Adrenal gland (tissue), 12 donors: ENCODE results near the gene TUBA8. TPM values are rescaled to one million over a fixed set of nuclear protein-coding genes. Genes with fewer than 3 reads are reported as not detected.
"Not testable (repeated sequence)": the region's sequence is repeated elsewhere in the genome, so short reads cannot be mapped to it uniquely, and the experiment has no call there.

Experiments
- DNase-seq, 7 donors: peaks; one replicate each; pipeline ENCODE4 v3.0.0-alpha.2; 2019 to 2020
- H3K27ac ChIP-seq, 5 donors: fragments of 200-600 bp; sonication (generic) in 4 of 5; 1 replicate in 3 of 5; 2 replicates in 2 of 5; pipeline versions ENCODE4 v1.5.1 to v1.8.0; 2016 to 2020; ENCODE audit warnings: mild to moderate bottlenecking in 1 of 5
- H3K27me3 ChIP-seq: fragments of 200-600 bp; 2 replicates; pipeline ENCODE4 v1.8.0; 2021
- H3K36me3 ChIP-seq, 2 donors: fragments of 200-600 bp; replicated peaks in 1 of 2; 1 replicate in 1 of 2; 2 replicates in 1 of 2; pipeline versions ENCODE4 v1.5.1 to v1.8.0; 2018 to 2022
- H3K4me1 ChIP-seq, 2 donors: fragments of 200-600 bp; replicated peaks in 1 of 2; 1 replicate in 1 of 2; 2 replicates in 1 of 2; pipeline versions ENCODE4 v1.5.1 to v1.8.0; 2018 to 2021
- H3K4me3 ChIP-seq, 4 donors: fragments of 200-600 bp; sonication (generic) in 3 of 4; one replicate each; pipeline ENCODE4 v1.5.1; 2016 to 2018
- H3K9me3 ChIP-seq, 3 donors: fragments of 200-600 bp; sonication (generic) in 1 of 3; replicated peaks in 1 of 3; 1 replicate in 2 of 3; 2 replicates in 1 of 3; pipeline versions ENCODE4 v1.5.1 to v1.8.0; 2016 to 2021
- POLR2A ChIP-seq, 2 donors: fragments of 450-650 bp; IDR thresholded peaks; one replicate each; pipeline ENCODE4 v1.6.1; 2017; ENCODE audit warnings: antibody characterized with exemption in 2 of 2, mild to moderate bottlenecking in 2 of 2, moderate library complexity in 1 of 2
- WGBS, 4 donors: extraction: QIAGEN DNeasy Blood & Tissue Kit in 2 of 4; methylation state at CpG; one replicate each; pipeline versions ENCODE4 v1.1.5 to v1.1.7; 2013 to 2017; 5-methylcytosine and 5-hydroxymethylcytosine counted together
- intact Hi-C, 2 donors: fragments of 100-400 bp; cut with DNase I; formaldehyde crosslinking; loops; one replicate each; pipeline versions ENCODE4 v1.14.1 to v1.15.0; 2022 to 2023
- polyA plus RNA-seq, 3 donors: library from polyadenylated mRNA; stranded (reverse); fragments of 200-250 nt in 2 of 3; fragments of 350-450 nt in 1 of 3; fragmentation: Illumina TruSeq in 1 of 3; extraction: RNeasy Lipid Tissue Mini Kit (QIAGEN cat#74804) in 1 of 3; gene quantifications; one replicate each; pipeline ENCODE4 v1.2.3, GENCODE V29; 2013 to 2014
- total RNA-seq, 9 donors: library from RNA; depleted of rRNA in 4 of 9; stranded (reverse); fragments of >200 nt in 4 of 9; fragments of 120-200 nt in 1 of 9; fragmentation: NEBNext Ultra II Directional in 1 of 9; extraction: Animal tissue kit (Norgen Biotek cat#: 25700) in 1 of 9; gene quantifications; one replicate each; pipeline versions ENCODE4 v1.1.0 to v1.2.4, GENCODE V29; 2013 to 2023
- TF ChIP-seq, protein P1 (sequence below), 6 experiments: fragments of 450-650 bp in 4 of 6; fragments of 200-600 bp in 2 of 6; sonication (generic) in 1 of 6; IDR thresholded peaks; 1 replicate in 5 of 6; 2 replicates in 1 of 6; pipeline versions ENCODE4 v1.5.1 to v1.8.0; 2016 to 2021; ENCODE audit warnings: antibody characterized with exemption in 6 of 6, mild to moderate bottlenecking in 2 of 6, moderate library complexity in 1 of 6
- donor health status: healthy with polysubstance abuse.
- donor health status: Bipolar disorder and iron deficiency.
- donor health status: DM: yes; HTN: yes; CAD: no.
- donor health status: DM: no; HTN: no; CAD: no.
- donor health status: DM: no; HTN: no; CAD: no.
- donor health status: DM: yes; HTN: yes; CAD: no.

TUBA8 gene
- total and polyA plus RNA-seq, 12 donors, result 0.65 to 4.3 (median 1.8) TPM

DNA sequence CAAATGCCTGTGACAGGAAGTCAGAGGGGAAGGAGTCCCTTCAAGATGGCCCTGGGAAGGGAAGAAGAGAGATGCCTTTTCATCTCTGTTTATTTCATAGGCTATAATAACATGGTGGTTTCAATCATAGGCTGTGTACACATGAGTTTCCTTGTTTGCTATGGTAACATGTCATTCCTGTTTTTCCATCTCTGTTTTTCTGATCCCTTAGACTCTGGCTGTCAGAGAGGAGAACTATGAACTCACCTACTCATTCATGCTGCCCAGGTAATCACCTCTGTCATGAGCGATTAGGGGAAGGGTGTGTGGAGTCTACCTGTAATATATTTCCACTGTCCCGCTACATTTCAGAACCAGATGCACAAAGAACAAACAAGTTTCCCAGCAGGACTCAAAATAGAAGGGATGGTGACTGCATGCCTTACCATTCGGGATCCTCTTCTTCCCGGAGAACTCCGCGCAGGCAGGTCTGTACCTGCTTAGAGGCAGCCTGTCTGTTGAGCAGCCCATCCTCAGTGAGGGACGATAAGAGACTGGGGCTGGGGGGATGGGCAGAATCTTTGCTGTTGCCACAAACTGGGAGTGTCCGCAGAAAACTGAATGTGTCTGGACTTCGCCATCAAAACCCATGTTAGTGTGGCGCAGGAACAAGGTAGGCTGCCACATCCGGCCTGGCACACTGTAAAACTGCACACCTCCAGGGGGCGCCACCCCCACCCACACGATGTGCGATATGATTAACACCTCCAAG is 39.9 kb upstream of the TUBA8 start:
- no peaks in the 10 kb centered on the region for H3K36me3 ChIP-seq
- no peak overlapping the region for H3K4me3 ChIP-seq
- intact Hi-C loops, result loop anchor here in 1 of 2 donors (5.0 to 10.0 kb wide), 2 partner anchors 68 to 166 kb away; no protein-coding TSS in a partner anchor
- no peaks in the 10 kb centered on the region for H3K27me3 ChIP-seq
- TF ChIP-seq POLR2A (IDR thresholded peaks at IDR 0.05), result no peak
- TF ChIP-seq, protein P1, sequence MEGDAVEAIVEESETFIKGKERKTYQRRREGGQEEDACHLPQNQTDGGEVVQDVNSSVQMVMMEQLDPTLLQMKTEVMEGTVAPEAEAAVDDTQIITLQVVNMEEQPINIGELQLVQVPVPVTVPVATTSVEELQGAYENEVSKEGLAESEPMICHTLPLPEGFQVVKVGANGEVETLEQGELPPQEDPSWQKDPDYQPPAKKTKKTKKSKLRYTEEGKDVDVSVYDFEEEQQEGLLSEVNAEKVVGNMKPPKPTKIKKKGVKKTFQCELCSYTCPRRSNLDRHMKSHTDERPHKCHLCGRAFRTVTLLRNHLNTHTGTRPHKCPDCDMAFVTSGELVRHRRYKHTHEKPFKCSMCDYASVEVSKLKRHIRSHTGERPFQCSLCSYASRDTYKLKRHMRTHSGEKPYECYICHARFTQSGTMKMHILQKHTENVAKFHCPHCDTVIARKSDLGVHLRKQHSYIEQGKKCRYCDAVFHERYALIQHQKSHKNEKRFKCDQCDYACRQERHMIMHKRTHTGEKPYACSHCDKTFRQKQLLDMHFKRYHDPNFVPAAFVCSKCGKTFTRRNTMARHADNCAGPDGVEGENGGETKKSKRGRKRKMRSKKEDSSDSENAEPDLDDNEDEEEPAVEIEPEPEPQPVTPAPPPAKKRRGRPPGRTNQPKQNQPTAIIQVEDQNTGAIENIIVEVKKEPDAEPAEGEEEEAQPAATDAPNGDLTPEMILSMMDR (IDR thresholded peaks at IDR 0.05), result no peak
- peaks cover 0 to 5% of the 10 kb centered on the region in 2 donors for H3K4me1 ChIP-seq
- DNase-seq, result peak in 1 of 7 donors; percentile 13
- WGBS, 4 donors, result 81 to 89% (median 82%) methylated on average over 14 of the region's 14 CpGs
- H3K27ac ChIP-seq, result no peak overlapping the region
- no peaks in the 10 kb centered on the region for H3K9me3 ChIP-seq

DNA sequence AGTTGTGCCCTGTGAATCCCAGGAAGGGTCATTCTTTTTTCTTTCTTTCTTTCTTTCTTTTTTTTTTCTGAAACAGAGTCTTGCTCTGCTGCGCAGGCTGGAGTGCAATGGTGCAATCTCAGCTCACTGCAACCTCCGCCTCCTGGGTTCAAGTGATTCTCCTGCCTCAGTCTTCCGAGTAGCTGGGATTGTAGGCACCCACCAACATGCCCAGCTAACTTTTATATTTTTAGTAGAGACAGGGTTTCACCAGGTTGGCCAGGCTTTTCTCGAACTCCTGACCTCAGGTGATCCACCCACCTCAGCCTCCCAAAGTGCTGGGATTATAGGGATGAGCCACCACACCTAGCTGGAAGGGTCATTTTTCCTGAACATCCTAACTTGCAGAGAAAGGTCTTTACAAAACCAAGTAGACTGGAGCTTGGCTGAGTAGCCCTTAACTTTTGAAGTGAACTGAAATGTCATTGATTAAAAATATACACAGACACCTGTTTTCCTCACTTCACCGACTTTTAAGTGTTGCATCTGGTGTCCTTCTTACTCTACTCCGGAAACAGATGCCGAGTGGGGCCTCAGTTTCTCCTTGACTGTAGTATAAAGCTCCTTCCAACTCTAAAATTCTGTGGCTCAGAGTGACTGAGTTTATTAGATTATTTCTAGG is 39.2 kb upstream of the TUBA8 start:
- not testable (repeated sequence) for H3K4me3 ChIP-seq, H3K9me3 ChIP-seq, H3K27ac ChIP-seq, H3K27me3 ChIP-seq, H3K36me3 ChIP-seq
- intact Hi-C loops, result loop anchor here in 1 of 2 donors (5.0 to 10.0 kb wide), 2 partner anchors 69 to 167 kb away; no protein-coding TSS in a partner anchor
- H3K4me1 ChIP-seq, result peaks cover 3 to 10% of the 10 kb centered on the region in 2 donors
- peak in 1 of 7 donors; percentile 6 for DNase-seq
- WGBS, 4 donors, result 79 to 90% (median 87%) methylated on average over 7 of the region's 7 CpGs

DNA sequence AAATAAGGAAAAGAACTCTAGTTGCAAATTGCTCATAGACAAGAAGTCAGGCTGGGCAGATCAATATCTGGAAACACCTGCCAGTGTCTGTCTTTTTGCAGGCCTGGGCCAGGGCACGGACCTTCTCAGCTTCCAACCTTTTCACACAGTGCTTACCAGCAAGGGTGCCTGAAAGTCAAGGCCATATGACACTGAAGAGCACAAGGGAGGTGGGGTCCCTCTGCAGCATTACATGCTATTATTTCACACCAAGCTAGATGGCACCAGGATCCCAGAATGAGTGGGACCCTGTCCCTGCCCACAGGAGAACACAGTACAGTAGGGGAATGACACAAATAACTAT is 38.7 kb upstream of the TUBA8 start:
- peaks cover 7 to 15% of the 10 kb centered on the region in 2 donors for H3K4me1 ChIP-seq
- no peak overlapping the region for H3K4me3 ChIP-seq
- H3K36me3 ChIP-seq, result no peaks in the 10 kb centered on the region
- no peaks in the 10 kb centered on the region for H3K27me3 ChIP-seq
- WGBS, 4 donors, result 53 to 78% (median 57%) methylated on average over 1 of the region's 1 CpG
- intact Hi-C loops, result loop anchor here in 1 of 2 donors (5.0 to 10.0 kb wide), 2 partner anchors 70 to 167 kb away; no protein-coding TSS in a partner anchor
- H3K27ac ChIP-seq, result no peak overlapping the region
- no peak for TF ChIP-seq POLR2A (IDR thresholded peaks at IDR 0.05)
- TF ChIP-seq, protein P1 (IDR thresholded peaks at IDR 0.05), result no peak
- H3K9me3 ChIP-seq, result no peaks in the 10 kb centered on the region
- no peak for DNase-seq

DNA sequence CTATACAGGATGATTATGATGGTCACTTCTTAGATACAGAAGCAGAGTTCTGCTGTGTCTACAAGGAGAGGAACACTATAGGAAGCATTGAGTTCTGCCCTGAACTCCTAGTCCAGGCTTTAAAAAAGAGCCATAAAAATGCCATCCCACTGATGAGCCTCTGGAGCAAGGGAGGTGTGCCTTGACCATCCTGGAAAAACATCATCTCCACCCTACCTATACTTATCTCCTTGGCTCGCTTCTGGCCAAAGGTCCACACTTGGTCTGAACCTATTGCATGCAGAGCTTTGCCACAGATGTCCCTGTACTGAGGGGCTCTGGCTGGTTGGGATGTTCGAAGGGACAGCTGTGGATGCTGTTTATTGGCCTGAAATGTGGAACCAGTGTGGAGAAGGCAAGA is 37.1 kb upstream of the TUBA8 start:
- 71 to 88% (median 85%) methylated on average over 2 of the region's 2 CpGs for WGBS, 4 donors
- Histone ChIP-seq H3K9me3 (no peaks in the 10 kb centered on the region), H3K4me1 (peaks cover 13 to 20% of the 10 kb centered on the region in 2 donors), H3K27me3 (no peaks in the 10 kb centered on the region), H3K36me3 (no peaks in the 10 kb centered on the region), H3K4me3 (no peak overlapping the region), H3K27ac (no peak overlapping the region)
- intact Hi-C loops, result loop anchor here in 1 of 2 donors (5.0 to 10.0 kb wide), 2 partner anchors 71 to 169 kb away; no protein-coding TSS in a partner anchor
- DNase-seq, result no peak
- TF ChIP-seq POLR2A (IDR thresholded peaks at IDR 0.05), result no peak
- TF ChIP-seq, protein P1 (IDR thresholded peaks at IDR 0.05), result no peak

DNA sequence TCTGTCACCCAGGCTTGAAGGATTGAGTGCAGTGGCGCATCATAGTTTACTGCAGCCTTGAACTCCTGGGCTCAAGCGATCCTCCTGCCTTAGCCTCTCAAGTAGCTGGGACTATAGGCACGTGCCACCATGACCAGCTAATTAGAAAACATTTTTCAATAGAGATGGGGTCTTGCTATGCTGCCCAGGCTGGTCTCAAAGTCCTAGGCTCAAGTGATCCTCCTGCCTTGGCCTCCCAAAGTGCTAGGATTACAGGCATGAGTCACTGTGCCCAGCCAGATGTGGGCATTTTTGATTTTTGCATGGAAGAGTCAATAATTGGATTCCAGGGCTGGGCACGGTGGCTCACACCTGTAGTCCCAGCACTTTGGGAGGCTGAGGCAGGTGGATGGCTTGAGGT is 36.7 kb upstream of the TUBA8 start:
- H3K9me3 ChIP-seq, DNase-seq, H3K36me3 ChIP-seq, H3K27me3 ChIP-seq, H3K4me3 ChIP-seq, H3K27ac ChIP-seq: not testable (repeated sequence)
- H3K4me1 ChIP-seq, result peaks cover 18 to 24% of the 10 kb centered on the region in 2 donors
- WGBS, 4 donors, result 80 to 95% (median 84%) methylated on average over 4 of the region's 4 CpGs
- intact Hi-C loops, result loop anchor here in 1 of 2 donors (2.0 to 10.0 kb wide), 3 partner anchors 72 to 241 kb away; no protein-coding TSS in a partner anchor
